Effector memory CD4-positive, alpha-beta T cell (primary cell): ENCODE measurements around the gene PTPRD.
"Not testable (repeated sequence)": the region's sequence is repeated elsewhere in the genome, so short reads cannot be mapped to it uniquely, and the experiment has no call there.

ENCODE experiments used
- DNase-seq, 3 donors: peaks; one replicate each; pipeline ENCODE4 v3.0.0-alpha.2; 2020
- H3K27ac ChIP-seq: 2 replicates; pipeline ENCODE4 v1.7.0; 2013; ENCODE audit warnings: mild to moderate bottlenecking, low read length, moderate library complexity; ENCODE audit not compliant: insufficient read depth, poor library complexity, severe bottlenecking
- H3K27me3 ChIP-seq: replicated peaks from 2 replicates; pipeline ENCODE4 v1.7.0; 2013; ENCODE audit warnings: mild to moderate bottlenecking, low read length; ENCODE audit not compliant: insufficient read depth, control insufficient read depth, poor library complexity, severe bottlenecking
- H3K36me3 ChIP-seq: 2 replicates; pipeline ENCODE4 v1.7.0; 2013; ENCODE audit warnings: mild to moderate bottlenecking, low read length, moderate library complexity; ENCODE audit not compliant: control insufficient read depth, insufficient read depth
- H3K4me1 ChIP-seq: 2 replicates; pipeline ENCODE4 v1.7.0; 2013; ENCODE audit warnings: low read length, mild to moderate bottlenecking; ENCODE audit not compliant: control insufficient read depth, insufficient read depth, poor library complexity, severe bottlenecking
- H3K4me3 ChIP-seq: 2 replicates; pipeline ENCODE4 v1.7.0; 2013; ENCODE audit warnings: low read length, low read depth, mild to moderate bottlenecking; ENCODE audit not compliant: insufficient read depth, poor library complexity, severe bottlenecking
- H3K9me3 ChIP-seq: 2 replicates; pipeline ENCODE4 v1.7.0; 2013; ENCODE audit warnings: mild to moderate bottlenecking, low read length, moderate library complexity; ENCODE audit not compliant: control insufficient read depth

The PTPRD gene

GRCh38 chr9:9097254-9097653 lies 1515.5 kb downstream of the PTPRD start:
- not testable (repeated sequence) for H3K27ac ChIP-seq, DNase-seq, H3K4me1 ChIP-seq, H3K9me3 ChIP-seq, H3K36me3 ChIP-seq, H3K4me3 ChIP-seq, H3K27me3 ChIP-seq

GRCh38 chr9:9091387-9091786 lies 1521.4 kb downstream of the PTPRD start:
- no peaks in the 10 kb centered on the region for H3K9me3 ChIP-seq
- DNase-seq: no peak
- H3K27ac ChIP-seq: no peak overlapping the region
- H3K4me1 ChIP-seq: no peaks in the 10 kb centered on the region
- no peaks in the 10 kb centered on the region for H3K27me3 ChIP-seq
- no peak overlapping the region for H3K4me3 ChIP-seq
- no peaks in the 10 kb centered on the region for H3K36me3 ChIP-seq

GRCh38 chr9:9079473-9079872 lies 1533.3 kb downstream of the PTPRD start:
- no peak for DNase-seq
- Histone ChIP-seq H3K27ac (no peak overlapping the region), H3K36me3 (no peaks in the 10 kb centered on the region), H3K9me3 (no peaks in the 10 kb centered on the region), H3K4me3 (no peak overlapping the region), H3K27me3 (no peaks in the 10 kb centered on the region), H3K4me1 (no peaks in the 10 kb centered on the region)

DNA sequence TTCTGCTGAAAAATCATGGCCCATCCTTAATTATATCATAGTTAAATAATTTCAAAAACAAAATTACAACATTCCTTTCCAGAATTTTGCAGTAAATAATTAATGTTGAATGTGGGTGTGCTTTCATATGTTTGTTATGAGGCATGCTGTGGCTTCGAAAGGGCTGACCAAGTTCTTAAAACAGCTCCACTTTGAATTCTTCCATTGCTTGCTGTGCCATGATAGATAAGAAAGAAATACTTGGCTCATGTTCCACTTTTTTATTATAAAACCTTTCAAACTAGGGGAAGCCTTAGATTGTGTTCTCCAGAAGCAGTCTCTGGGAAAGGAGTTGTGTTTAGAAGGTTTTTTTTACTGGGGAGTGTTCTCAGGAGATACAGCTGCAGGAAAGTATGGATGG lies 1534.5 kb downstream of the PTPRD start:
- H3K9me3 ChIP-seq: no peaks in the 10 kb centered on the region
- DNase-seq: no peak
- no peaks in the 10 kb centered on the region for H3K27me3 ChIP-seq
- H3K4me3 ChIP-seq: no peak overlapping the region
- H3K27ac ChIP-seq: no peak overlapping the region
- no peaks in the 10 kb centered on the region for H3K4me1 ChIP-seq
- H3K36me3 ChIP-seq: no peaks in the 10 kb centered on the region

DNA sequence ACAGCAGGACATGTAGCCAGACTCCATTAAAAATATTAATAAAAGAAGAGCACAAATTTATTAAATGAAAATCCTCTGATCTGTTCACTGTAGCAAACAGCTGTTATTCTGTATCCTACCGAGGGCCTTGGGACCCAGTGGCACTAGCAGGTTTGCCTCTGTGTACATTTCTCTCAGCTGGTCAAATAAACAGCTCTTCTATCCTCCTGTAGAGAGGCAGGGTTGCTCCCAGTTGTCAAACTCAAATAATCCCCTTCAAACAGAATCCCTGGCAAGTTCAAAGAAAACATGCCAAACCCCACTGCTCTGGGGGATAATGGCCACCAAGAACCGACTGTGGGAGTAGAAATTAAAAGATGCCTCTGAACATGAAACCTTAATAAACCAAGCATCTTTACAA lies 1551.2 kb downstream of the PTPRD start:
- no peak overlapping the region for H3K4me3 ChIP-seq
- H3K36me3 ChIP-seq: no peaks in the 10 kb centered on the region
- DNase-seq: no peak
- no peaks in the 10 kb centered on the region for H3K9me3 ChIP-seq
- no peak overlapping the region for H3K27ac ChIP-seq
- H3K27me3 ChIP-seq: no peaks in the 10 kb centered on the region
- no peaks in the 10 kb centered on the region for H3K4me1 ChIP-seq

GRCh38 chr9:9054354-9054992 lies 1558.3 kb downstream of the PTPRD start:
- Histone ChIP-seq H3K9me3 (no peaks in the 10 kb centered on the region), H3K27ac (no peak overlapping the region), H3K36me3 (no peaks in the 10 kb centered on the region), H3K27me3 (no peaks in the 10 kb centered on the region), H3K4me3 (no peak overlapping the region), H3K4me1 (no peaks in the 10 kb centered on the region)
- DNase-seq: no peak

- Histone ChIP-seq H3K36me3 (no peaks in the 10 kb centered on the region), H3K27me3 (no peaks in the 10 kb centered on the region), H3K27ac (no peak overlapping the region), H3K4me3 (no peak overlapping the region), H3K4me1 (no peaks in the 10 kb centered on the region), H3K9me3 (no peaks in the 10 kb centered on the region)
- no peak for DNase-seq
Measured at GRCh38 chr9:9045572-9045971, 1567.2 kb downstream of the PTPRD start.

DNA sequence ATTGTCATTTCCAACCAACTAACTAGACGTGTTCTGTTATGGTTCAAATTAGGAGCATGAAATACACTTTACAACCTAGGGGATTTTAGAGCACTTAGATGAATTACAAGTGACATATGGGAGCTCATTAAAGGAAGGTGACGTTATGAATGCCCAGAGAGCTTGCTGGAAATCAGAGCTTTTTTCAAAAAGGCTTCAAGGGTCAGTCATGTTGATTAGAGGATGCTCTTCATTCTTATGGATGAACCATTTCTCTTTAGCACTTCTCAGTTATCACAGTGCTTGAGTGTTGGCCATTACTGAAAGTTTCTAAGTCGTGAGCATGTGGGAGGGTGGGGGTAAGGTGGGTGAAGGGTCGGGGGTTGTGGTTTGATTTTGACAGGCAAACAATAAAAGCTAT lies 1567.7 kb downstream of the PTPRD start:
- no peak for DNase-seq
- Histone ChIP-seq H3K9me3 (no peaks in the 10 kb centered on the region), H3K36me3 (no peaks in the 10 kb centered on the region), H3K4me3 (no peak overlapping the region), H3K27me3 (no peaks in the 10 kb centered on the region), H3K27ac (no peak overlapping the region), H3K4me1 (no peaks in the 10 kb centered on the region)

DNA sequence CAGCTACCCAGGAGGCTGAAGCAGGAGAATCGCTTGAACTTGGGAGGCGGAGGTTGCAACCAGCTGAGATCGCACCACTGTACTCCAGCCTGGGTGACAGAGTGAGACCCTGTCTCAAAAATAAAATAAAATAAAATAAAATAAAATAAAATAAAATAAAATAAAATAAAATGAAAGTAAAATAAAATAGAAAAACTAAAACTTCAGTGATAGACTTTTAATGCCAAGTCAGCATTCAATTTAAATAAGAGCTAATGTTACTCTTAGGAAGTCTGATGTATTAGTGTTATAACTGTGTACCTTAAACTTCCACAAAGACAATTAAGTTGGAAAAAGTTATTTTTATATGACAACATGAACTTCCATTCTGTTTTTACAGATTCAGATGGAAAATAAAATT lies 1569.0 kb downstream of the PTPRD start:
- H3K27me3 ChIP-seq, H3K4me3 ChIP-seq, H3K36me3 ChIP-seq, H3K9me3 ChIP-seq, H3K27ac ChIP-seq, H3K4me1 ChIP-seq, DNase-seq: not testable (repeated sequence)

DNA sequence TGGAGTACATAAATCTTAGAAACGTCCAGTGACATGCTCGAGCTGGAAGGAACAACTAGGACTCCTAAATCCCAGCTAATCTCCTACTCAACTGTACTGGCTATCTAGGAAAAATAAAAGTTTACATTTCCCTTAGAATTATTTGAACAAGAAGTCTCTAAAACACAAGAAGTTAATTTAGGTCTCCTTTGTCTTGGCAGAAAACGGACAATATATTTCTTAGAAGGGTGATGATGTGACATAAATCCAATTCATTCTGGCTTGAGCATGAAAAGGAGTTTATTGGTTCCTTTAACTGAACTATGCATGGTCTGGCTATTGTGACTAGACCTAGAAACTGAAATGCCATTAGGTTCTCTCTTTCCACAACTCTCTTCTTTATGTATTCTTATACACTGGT lies 1571.0 kb downstream of the PTPRD start:
- Histone ChIP-seq H3K9me3 (no peaks in the 10 kb centered on the region), H3K27ac (no peak overlapping the region), H3K36me3 (no peaks in the 10 kb centered on the region), H3K4me1 (no peaks in the 10 kb centered on the region), H3K27me3 (no peaks in the 10 kb centered on the region), H3K4me3 (no peak overlapping the region)
- no peak for DNase-seq
